Lower leg skin (tissue), 4 donors: ENCODE results near the gene PTCH2. TPM values are rescaled to one million over a fixed set of nuclear protein-coding genes. Genes with fewer than 3 reads are reported as not detected.

Source experiments
- DNase-seq, 2 donors: peaks; one replicate each; pipeline ENCODE4 v3.0.0-alpha.2; 2019; ENCODE audit warnings: low spot score in 2 of 2
- H3K4me3 ChIP-seq: fragments of 200-600 bp; sonication (generic); 2 replicates; pipeline ENCODE4 v1.5.1; 2017; ENCODE audit warnings: mild to moderate bottlenecking, low read depth; ENCODE audit not compliant: poor library complexity, severe bottlenecking
- POLR2A ChIP-seq, 2 donors: fragments of 450-650 bp; IDR thresholded peaks; one replicate each; pipeline ENCODE4 v1.6.1; 2016 to 2017; ENCODE audit warnings: antibody characterized with exemption in 2 of 2, mild to moderate bottlenecking in 1 of 2, moderate library complexity in 1 of 2
- WGBS, 2 donors: methylation state at CpG; one replicate each; pipeline ENCODE4 v1.1.5; 2018; 5-methylcytosine and 5-hydroxymethylcytosine counted together
- intact Hi-C: fragments of 100-400 bp; cut with DNase I; formaldehyde crosslinking; loops from one replicate; pipeline ENCODE4 v1.15.0; 2023; ENCODE audit warnings: low total_unique reads
- total RNA-seq, 4 donors: library from RNA; depleted of rRNA; stranded (reverse); fragments of >200 nt; gene quantifications; one replicate each; pipeline ENCODE4 v1.1.0, GENCODE V29; 2016
- TF ChIP-seq, protein P1 (sequence below), 3 donors: fragments of 450-650 bp; IDR thresholded peaks; one replicate each; pipeline ENCODE4 v1.5.1; 2016; ENCODE audit warnings: antibody characterized with exemption in 3 of 3, mild to moderate bottlenecking in 3 of 3, moderate library complexity in 2 of 3

Gene PTCH2
- total RNA-seq, 4 donors from 2014 or later = 0.54 to 2.7 (median 1.2) TPM

DNA sequence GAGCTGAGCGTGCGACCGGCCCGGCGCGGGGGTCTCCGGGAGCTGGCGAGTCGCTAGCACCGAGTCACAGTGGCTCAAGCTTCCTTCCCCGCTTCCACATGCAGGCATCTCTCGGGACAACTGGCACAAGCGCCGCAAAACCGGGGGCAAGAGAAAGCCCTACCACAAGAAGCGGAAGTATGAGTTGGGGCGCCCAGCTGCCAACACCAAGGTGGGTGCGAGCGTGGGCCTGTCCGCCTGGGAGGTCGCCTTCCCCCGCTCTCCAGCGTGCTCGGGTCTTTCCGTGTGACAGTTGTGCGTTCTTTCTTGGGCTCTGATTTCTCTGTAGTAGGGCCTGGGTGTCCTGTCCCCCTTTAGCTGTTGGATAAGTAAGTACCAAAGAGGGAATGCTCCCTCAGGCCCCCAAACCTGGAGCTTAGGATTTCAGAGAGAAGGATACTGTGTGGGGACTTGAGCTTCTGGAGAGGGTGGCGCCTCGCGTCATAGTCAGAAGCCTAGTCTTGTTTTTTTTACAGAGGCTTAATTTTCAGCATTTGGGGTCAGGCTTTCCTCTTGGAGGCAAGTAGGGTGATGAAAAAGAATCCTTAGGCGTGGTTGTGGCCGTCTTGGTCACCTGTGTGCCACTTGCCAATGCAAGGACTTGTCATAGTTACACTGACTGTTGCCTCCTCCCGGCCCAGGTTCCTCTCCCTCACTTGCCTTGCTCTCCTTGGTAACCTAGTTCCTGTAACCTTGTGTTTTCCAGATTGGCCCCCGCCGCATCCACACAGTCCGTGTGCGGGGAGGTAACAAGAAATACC lies 66.9 kb downstream of the PTCH2 start:
- WGBS, 2 donors = 5 to 11% methylated on average over 24 to 35 of the region's 36 CpGs
- intact Hi-C loops = no loop called here
- peak overlapping the region; percentile 85 for H3K4me3 ChIP-seq
- DNase-seq = no peak
- TF ChIP-seq, protein P1, sequence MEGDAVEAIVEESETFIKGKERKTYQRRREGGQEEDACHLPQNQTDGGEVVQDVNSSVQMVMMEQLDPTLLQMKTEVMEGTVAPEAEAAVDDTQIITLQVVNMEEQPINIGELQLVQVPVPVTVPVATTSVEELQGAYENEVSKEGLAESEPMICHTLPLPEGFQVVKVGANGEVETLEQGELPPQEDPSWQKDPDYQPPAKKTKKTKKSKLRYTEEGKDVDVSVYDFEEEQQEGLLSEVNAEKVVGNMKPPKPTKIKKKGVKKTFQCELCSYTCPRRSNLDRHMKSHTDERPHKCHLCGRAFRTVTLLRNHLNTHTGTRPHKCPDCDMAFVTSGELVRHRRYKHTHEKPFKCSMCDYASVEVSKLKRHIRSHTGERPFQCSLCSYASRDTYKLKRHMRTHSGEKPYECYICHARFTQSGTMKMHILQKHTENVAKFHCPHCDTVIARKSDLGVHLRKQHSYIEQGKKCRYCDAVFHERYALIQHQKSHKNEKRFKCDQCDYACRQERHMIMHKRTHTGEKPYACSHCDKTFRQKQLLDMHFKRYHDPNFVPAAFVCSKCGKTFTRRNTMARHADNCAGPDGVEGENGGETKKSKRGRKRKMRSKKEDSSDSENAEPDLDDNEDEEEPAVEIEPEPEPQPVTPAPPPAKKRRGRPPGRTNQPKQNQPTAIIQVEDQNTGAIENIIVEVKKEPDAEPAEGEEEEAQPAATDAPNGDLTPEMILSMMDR (IDR thresholded peaks at IDR 0.05) = no peak
- TF ChIP-seq POLR2A (IDR thresholded peaks at IDR 0.05) = no peak

DNA sequence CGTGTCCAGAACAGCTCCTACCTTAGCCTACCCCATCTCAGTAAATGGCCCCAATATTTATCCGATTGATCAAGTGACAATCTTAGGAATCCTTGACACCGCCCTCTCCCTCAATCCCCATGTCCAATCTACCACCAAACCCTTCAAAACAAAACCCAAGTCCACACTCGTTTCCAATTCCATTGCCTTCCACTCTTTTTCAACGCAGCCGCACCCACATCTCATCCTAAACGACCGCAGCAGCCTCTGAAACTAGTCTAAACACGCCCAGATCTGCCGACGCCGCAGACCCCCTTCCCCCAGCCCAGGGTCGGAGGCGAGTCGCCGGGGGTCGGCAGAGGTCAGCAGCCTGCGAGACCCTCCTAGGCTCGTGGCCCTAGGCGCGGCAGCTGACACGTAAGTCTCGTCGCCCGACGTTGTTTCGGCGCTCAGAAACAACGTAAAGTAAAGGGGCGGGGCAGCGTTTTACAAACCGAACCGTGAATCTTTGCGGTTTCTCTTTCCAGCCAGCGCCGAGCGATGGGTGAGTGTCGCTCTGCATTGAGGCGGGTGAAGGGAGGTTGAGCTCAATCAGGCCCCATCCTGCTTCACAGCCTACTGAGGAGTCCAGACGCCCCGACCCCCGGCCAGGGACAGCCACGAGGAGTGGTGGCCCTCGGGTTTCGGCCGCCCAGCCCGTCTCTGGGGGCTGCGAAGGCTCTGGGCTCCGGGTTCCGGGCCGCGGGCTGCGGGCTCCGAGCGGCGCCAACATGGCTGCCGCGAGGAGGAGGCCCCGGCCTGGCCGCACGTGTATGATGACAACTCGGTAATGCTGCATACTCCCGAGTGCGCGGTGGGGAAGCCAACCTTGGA lies 67.7 kb downstream of the PTCH2 start, which contains the start of gene RPS8:
Gene RPS8 (plus strand): TSS at position 463 of the 852 bp plus-strand sequence. CDS start 57 bp downstream, at position 520.
- TF ChIP-seq, protein P1 (IDR thresholded peaks at IDR 0.05) = peak in 1 of 3 donors; percentile 34
- peak in 1 of 2 donors; percentile 86 for TF ChIP-seq POLR2A (IDR thresholded peaks at IDR 0.05)
- intact Hi-C loops = no loop called here
- 0 to 1% methylated on average over 33 to 37 of the region's 65 CpGs for whole genome bisulfite sequencing, 2 donors
- DNase-seq = peak; percentile 93 to 98
- H3K4me3 ChIP-seq = peak within 1 kb of the TSS; percentile 85

Other genes with a start within 250 kb of the PTCH2 start
- gene TMEM53, start 168.8 kb downstream of the PTCH2 start, total RNA-seq = 10 to 100 TPM in 2 of 4 donors, 1 to 10 TPM in 2; 5.2 to 23.4 (median 9.9) TPM
- gene ARMH1, start 168.5 kb downstream of the PTCH2 start, total RNA-seq = 1 to 10 TPM in 1 of 4 donors, not detected in 3; 2.7 TPM
- not detected for gene RNU5D-1, start 112.1 kb downstream of the PTCH2 start, total RNA-seq
- gene KIF2C, start 103.4 kb downstream of the PTCH2 start, total RNA-seq = 1 to 10 TPM in 3 of 4 donors, under 1 TPM in 1; 0.76 to 4.5 (median 3.7) TPM
- 1,000 to 10,000 TPM; 2,628 to 4,866 (median 3,019) TPM for gene RPS8, start 67.7 kb downstream of the PTCH2 start, total RNA-seq
- gene BEST4, start 55.1 kb downstream of the PTCH2 start, total RNA-seq = under 1 TPM in 1 of 4 donors, not detected in 3; 0.23 TPM
- gene PLK3, start 42.9 kb downstream of the PTCH2 start, total RNA-seq = 10 to 100 TPM; 39.7 to 80.9 (median 44.9) TPM
- 1 to 10 TPM in 1 of 4 donors, not detected in 3; 2.4 TPM for gene DYNLT4, start 35.9 kb downstream of the PTCH2 start, total RNA-seq
- 1 to 10 TPM; 1.0 to 4.0 (median 2.4) TPM for gene BTBD19, start 34.7 kb downstream of the PTCH2 start, total RNA-seq
- gene EIF2B3, start 143.3 kb upstream of the PTCH2 start, total RNA-seq = 10 to 100 TPM; 12.8 to 19.4 (median 16.1) TPM
- gene HECTD3, start 168.1 kb upstream of the PTCH2 start, total RNA-seq = 10 to 100 TPM; 40.3 to 97.5 (median 48.1) TPM
- 10 to 100 TPM; 26.6 to 59.0 (median 45.8) TPM for gene UROD, start 169.0 kb upstream of the PTCH2 start, total RNA-seq